ENCODE measurements around the gene DGLUCY.
"Not testable (repeated sequence)": the region's sequence is repeated elsewhere in the genome, so short reads cannot be mapped to it uniquely, and the experiment has no call there.

Gene DGLUCY

DNA sequence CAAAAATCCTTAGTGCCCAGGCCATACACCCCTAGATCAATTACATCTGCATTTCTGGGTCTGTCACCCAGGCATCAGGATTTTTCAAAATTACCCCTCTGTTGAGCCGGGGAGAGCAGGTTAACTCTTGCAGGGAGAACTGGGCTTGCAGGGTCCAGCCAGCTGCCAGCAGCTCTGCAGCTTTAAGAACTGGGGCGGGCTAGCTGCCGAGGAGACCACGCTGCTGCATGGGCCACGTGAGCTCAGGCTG lies at the start of gene DGLUCY:
DGLUCY (plus strand) TSS at position 245 of the 250 bp plus-strand sequence. CDS start 46,222 bp downstream, outside the sequence.
- in situ Hi-C loops (cut with MboI; ENCODE audit: low sequenced_read_pairs) = no loop called here

DNA sequence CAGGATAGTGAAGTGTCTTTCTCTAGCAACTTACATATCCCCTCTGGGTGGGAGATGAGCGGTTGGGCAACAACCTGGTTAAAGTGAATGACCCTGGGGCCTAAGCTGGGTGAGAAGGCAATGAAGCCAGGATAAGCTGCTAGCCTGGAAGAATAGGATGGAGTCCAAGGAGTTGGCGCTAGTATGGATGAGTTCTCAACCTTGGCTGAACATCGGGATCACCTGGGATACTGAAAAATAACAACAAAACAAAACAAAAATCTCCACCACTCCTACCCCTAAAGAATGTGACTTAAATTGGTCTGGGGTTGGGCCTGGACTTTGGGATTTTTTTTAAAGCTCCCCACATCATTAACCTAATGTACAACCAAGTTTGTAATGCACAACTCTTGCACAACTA lies 48.6 kb upstream of the DGLUCY start:
- in situ Hi-C loops (cut with MboI; ENCODE audit: low sequenced_read_pairs) = no loop called here

DNA sequence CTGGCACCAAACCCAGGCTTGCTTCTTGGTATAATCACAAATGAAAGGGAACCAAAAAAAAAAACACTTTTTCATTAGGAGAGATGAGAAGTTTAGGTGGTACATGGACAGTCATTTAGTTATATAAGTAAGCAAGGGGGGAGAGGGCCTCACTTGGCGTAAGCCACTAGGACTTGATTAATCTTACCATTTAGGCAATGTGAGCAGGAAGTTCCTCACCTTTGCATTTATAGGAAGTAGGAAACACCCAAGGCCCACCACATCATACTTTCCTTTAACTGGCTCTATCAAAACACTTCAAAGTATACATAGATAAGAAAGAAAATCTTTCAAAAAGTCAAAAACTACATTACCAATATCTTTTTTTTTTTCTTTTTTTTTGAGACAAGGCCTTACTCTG lies 46.7 kb upstream of the DGLUCY start:
- in situ Hi-C loops (cut with MboI; ENCODE audit: low sequenced_read_pairs) = no loop called here

DNA sequence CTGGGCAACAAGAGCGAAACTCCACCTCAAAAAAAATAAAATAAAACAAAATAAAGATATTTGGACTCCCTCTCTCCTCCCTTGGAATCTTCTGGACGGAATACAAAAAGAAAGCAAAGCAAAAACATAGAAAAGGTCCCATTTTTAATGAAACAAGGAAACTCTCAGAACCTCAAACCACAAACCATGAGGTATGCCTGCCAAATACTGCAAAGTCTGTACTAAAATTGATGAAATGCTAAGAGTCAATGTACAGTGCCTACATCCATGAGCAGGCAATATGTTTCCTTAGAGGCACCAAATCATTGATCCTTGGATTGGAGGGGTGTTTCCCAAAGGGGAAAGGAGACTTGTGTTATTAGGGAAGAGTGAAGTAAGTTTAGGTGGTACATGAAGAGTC lies 45.2 kb upstream of the DGLUCY start:
- in situ Hi-C loops (cut with MboI; ENCODE audit: low sequenced_read_pairs) = no loop called here

DNA sequence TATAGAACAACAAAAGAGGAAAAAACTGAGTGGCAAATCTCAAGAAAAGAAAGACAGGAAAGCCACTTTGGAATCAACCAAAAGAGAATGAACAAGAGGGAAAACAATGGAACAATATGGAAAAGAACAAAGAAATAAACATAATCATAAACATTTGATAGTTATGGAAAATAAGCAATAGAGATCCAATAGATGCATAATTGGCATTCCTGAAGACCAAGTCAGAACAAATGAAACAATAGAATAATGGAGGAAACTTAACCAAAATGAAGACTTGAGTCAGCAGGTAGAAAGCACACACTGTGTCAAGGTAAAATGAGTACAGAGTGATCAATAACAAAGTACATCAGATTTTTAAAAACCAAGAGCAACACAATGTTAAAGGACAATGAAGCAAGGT lies 43.3 kb upstream of the DGLUCY start:
- in situ Hi-C loops (cut with MboI; ENCODE audit: low sequenced_read_pairs) = no loop called here

GRCh38 chr14:91075553-91075952 lies 38.3 kb upstream of the DGLUCY start:
- in situ Hi-C loops (cut with MboI; ENCODE audit: low sequenced_read_pairs) = no loop called here

DNA sequence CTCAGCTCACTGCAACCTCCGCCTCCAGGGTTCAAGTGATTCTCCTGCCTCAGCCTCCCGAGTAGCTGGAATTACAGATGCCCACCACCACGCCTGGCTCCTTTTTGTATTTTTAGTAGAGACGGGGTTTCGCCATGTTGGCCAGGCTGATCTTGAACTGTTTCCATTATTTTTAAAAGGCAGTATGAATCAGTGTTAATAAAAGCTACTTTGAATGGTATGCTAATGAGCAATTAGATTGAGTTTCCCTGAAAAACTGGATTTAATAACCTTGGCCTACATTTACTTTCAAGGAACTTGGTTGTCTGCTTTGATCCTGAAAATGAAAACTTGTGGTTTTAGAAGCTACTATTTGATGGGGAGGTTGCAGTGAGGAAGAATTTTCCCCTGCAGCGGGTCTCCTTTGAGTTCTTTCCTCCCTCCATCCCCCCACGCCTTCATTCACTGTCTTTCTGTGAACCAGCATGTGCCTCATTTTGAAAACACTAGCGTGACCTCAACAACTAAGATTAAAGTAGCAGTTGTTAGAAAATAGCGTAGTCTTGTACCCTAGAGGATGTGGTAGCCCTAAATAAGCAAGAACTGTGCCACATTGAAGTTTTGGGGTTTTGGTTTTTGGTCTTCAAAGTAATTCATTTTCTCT lies 35.7 kb upstream of the DGLUCY start:
- in situ Hi-C loops (cut with MboI; ENCODE audit: low sequenced_read_pairs) = no loop called here

- in situ Hi-C loops (cut with MboI; ENCODE audit: low sequenced_read_pairs) = no loop called here
These were observed 33.8 kb upstream of the DGLUCY start for GRCh38 chr14:91080071-91080470.

- in situ Hi-C loops (cut with MboI; ENCODE audit: low sequenced_read_pairs) = no loop called here
These were observed 31.6 kb upstream of the DGLUCY start for GRCh38 chr14:91082282-91082681.

DNA sequence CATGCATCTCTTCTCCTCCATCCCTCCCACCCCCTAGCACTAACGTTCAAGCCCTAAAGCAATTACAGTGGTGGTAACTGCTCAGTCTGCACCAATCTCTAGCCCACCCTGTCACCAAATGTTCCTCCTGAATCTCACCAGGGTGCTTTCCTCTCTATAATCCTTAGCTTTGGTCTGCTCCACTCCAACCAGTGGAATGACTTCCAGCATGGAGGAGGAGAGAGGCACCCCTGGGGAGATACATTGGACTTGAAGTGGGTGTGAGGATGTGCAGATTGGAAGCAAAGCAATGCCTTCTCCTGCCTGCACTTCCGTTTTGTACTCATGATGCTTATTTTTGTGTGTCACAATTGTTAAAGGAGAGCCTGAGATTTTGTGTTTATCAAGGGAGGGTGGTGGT lies 29.4 kb upstream of the DGLUCY start:
- in situ Hi-C loops (cut with MboI; ENCODE audit: low sequenced_read_pairs) = no loop called here

GRCh38 chr14:91087470-91087869 lies 26.4 kb upstream of the DGLUCY start:
- in situ Hi-C loops (cut with MboI; ENCODE audit: low sequenced_read_pairs) = not testable (repeated sequence)

- in situ Hi-C loops (cut with MboI; ENCODE audit: low sequenced_read_pairs) = no loop called here
These were observed 25.2 kb upstream of the DGLUCY start for GRCh38 chr14:91088585-91089235.

DNA sequence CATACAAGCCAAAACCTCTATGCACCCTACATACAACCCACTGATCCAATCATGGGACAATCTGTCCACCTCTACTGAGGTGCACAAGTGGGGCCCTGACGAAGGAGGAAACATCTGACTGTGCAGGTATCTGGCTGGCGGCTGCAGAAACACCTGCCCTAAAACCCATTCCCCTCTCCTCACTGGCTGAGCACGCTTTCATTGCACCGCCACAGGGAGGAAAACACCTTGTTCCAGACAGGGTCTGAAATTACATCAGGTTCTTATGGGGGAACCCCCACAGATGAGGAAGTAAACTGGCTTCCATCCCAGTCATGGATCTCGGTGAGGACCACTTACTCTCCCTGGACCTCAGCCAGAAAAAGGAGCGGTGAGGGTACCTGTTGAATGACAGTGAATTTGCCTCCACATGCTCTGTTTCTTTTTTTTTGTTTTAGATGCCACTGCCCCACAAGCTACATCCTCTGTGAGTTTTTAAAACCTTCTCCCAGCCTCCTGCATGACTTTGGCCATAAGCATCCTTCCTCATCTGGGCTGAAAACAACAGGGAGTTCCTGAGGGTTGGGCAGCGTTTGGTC lies 23.8 kb upstream of the DGLUCY start:
- in situ Hi-C loops (cut with MboI; ENCODE audit: low sequenced_read_pairs) = no loop called here

DNA sequence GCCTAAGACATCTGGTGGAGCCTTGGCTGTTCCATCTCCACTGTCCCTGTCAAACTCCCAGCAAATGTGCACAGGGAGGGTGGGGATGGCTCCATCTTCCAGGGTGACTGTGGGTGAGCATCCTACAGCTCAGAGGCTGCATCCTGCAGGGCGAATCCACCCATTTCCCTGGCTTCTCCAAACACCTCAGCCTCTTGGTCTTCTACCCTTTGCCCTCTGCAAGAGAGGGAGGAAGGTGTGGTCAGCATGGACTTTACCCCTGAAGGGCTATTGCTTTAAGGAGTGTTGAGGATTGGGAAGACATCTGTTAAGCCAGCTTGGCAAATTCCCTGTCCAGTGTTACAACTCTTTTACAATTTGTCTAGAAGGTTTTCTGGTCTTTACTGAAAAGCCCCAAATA lies 23.1 kb upstream of the DGLUCY start:
- in situ Hi-C loops (cut with MboI; ENCODE audit: low sequenced_read_pairs) = no loop called here

- in situ Hi-C loops (cut with MboI; ENCODE audit: low sequenced_read_pairs) = no loop called here
These were observed 21.8 kb upstream of the DGLUCY start for GRCh38 chr14:91092073-91092472.

DNA sequence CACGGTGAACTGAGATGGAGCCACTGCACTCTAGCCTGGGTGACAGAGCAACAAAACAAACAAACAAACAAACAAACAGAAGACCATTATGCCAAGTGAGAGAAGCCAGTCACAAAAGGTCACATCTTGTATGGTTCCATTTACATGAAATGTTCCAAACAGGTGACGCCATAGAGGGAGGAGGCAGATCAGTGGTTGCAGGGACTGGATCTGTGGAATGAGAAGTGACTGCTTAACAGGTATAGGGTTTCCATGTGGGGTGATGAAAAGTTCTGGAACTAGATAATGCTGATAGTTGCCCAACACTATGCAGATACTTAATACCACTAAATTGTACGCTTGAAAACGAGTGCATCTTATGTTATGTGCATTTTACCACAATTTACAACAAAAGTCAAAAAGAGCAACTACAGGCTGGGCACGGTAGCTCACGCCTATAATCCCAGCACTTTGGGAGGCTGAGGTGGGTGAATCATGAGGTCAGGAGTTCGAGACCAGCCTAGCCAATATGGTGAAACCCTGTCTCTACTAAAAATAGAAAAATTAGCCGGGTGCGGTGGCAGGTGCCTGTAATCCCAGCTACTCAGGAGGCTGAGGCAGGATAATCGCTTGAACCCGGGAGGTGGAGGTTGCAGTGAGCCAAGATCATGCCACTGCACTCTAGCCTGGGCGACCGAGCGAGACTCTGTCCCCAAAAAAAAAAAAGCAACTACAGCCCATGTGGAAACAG lies 20.0 kb upstream of the DGLUCY start:
- in situ Hi-C loops (cut with MboI; ENCODE audit: low sequenced_read_pairs) = not testable (repeated sequence)

GRCh38 chr14:91094772-91095171 lies 19.1 kb upstream of the DGLUCY start:
- in situ Hi-C loops (cut with MboI; ENCODE audit: low sequenced_read_pairs) = no loop called here

DNA sequence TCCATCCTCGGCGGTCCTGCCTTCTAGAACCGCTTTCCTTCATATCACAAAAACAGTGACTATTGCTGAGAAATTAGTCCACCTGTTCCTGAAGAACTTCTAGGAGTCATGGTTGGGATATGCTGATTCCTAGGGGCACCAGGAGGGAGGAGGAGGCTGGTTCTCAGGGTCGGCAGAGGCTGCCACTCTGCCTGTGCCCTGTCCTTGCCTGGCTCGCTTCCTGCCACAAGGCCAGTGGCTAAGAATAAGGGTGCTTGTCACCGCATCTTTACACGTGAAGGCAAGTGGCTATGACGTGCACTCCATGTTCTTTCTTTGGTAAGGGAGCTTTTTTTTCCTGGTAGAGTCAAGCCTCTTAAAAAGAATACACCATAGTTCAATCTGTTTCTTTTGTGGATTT lies 18.7 kb upstream of the DGLUCY start:
- in situ Hi-C loops (cut with MboI; ENCODE audit: low sequenced_read_pairs) = no loop called here

- in situ Hi-C loops (cut with MboI; ENCODE audit: low sequenced_read_pairs) = not testable (repeated sequence)
These were observed 16.2 kb upstream of the DGLUCY start for GRCh38 chr14:91097657-91098056.

DNA sequence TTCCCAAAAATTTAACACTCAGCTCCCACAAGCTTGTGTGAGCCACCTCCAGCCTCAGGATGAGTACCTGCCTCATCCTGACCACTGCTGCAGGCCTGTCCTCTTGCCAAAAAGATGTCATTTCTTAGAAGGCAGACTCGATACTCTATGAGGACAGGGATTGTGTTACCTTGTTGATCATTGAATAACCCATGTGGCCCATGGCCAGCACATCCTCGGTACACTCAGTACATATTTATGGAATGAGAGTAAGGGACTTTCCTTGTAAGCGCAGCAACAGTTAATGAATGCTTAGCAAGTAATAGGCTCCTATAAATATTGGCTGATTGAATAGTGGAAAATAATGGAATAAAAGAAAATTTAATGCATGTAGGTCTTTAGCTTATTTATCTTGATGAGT lies 15.3 kb upstream of the DGLUCY start:
- in situ Hi-C loops (cut with MboI; ENCODE audit: low sequenced_read_pairs) = no loop called here

DNA sequence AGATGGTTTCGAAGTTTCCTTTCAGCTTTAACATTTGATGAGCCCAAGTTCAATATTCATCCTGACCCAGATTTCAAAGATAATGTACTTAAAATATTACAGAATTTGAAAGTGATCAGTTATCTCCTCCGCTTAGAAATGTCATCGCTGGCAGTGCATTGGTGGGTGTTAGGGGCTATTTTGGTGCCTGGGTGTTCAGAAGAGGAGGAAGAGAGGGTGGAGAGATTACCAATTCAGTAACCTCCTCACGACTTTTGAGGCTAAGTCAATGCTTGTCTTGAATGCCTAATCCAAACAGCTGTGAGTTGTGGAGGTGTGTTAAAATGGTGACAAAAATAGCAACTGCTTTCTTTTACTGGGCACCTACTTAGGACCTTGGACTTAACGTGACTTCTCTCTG lies 13.8 kb upstream of the DGLUCY start:
- in situ Hi-C loops (cut with MboI; ENCODE audit: low sequenced_read_pairs) = no loop called here

DNA sequence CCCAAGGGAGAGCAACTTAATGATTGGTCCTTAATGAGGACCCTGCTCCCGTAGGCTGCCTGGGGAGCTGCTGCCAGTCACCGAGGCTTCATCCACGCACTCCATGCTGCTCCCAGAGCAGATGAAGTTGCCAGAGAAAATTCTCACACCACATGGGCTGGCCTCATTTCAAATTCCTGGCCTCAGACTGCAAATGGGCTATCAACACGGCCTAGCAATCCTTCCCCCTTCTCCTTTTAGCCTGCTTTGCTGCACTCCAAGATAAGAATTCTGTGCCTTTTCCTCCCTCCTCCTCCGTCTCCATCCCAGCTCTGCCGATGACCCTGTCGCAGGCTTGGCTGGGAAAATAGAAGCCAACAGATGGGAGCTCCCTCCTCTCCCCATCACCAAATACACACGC lies 10.8 kb upstream of the DGLUCY start:
- in situ Hi-C loops (cut with MboI; ENCODE audit: low sequenced_read_pairs) = no loop called here
